Thoracic aorta (tissue), 2 donors: ENCODE results near the gene OR51L1. TPM values are rescaled to one million over a fixed set of nuclear protein-coding genes. Genes with fewer than 3 reads are reported as not detected.

Experiments used
- ATAC-seq: fragments of 150-250 bp; one replicate; pipeline ENCODE4 v1.8.0; 2017; ENCODE audit warnings: low read depth; ENCODE audit not compliant: insufficient number of reproducible peaks, low FRiP score
- DNase-seq: peaks from one replicate; pipeline ENCODE4 v3.0.0-alpha.2; 2020; ENCODE audit warnings: low spot score
- H3K27ac ChIP-seq, 2 donors: fragments of 200-600 bp; sonication (generic); 1 replicate in 1 of 2; 2 replicates in 1 of 2; pipeline ENCODE4 v1.5.1; 2016; ENCODE audit warnings: mild to moderate bottlenecking in 2 of 2, moderate library complexity in 2 of 2
- H3K27me3 ChIP-seq: fragments of 200-600 bp; sonication (generic); replicated peaks from 2 replicates; pipeline ENCODE4 v1.6.0; 2016; ENCODE audit warnings: mild to moderate bottlenecking; ENCODE audit not compliant: insufficient read depth
- H3K36me3 ChIP-seq: fragments of 200-600 bp; sonication (generic); one replicate; pipeline ENCODE4 v1.5.1; 2016
- H3K4me1 ChIP-seq, 2 donors: fragments of 200-600 bp; sonication (generic); 1 replicate in 1 of 2; 2 replicates in 1 of 2; pipeline versions ENCODE4 v1.5.1 to v1.6.0; 2016; ENCODE audit warnings: low read depth in 2 of 2, mild to moderate bottlenecking in 1 of 2; ENCODE audit not compliant: control insufficient read depth in 1 of 2
- H3K4me3 ChIP-seq: fragments of 200-600 bp; sonication (generic); 2 replicates; pipeline ENCODE4 v1.5.1; 2016; ENCODE audit warnings: mild to moderate bottlenecking
- H3K9me3 ChIP-seq: fragments of 200-600 bp; sonication (generic); 2 replicates; pipeline ENCODE4 v1.5.1; 2016
- CTCF ChIP-seq: fragments of 200-600 bp; sonication (generic); IDR thresholded peaks from one replicate; pipeline ENCODE4 v1.5.1; 2019; ENCODE audit warnings: antibody characterized with exemption
- total RNA-seq, 2 donors: library from RNA; depleted of rRNA; stranded (reverse); fragments of >200 nt; gene quantifications; one replicate each; pipeline versions ENCODE4 v1.1.0 to v1.2.3, GENCODE V29; 2016

OR51L1 gene
- total RNA-seq, 2 donors from 2014 or later: not detected

GRCh38 chr11:5036669-5037068, 42.0 kb downstream of the OR51L1 start:
- no peak overlapping the region for H3K4me3 ChIP-seq
- ATAC-seq (no peak), DNase-seq (no peak)
- H3K9me3 ChIP-seq: no peaks in the 10 kb centered on the region
- no peaks in the 10 kb centered on the region for H3K4me1 ChIP-seq
- H3K27me3 ChIP-seq: no peaks in the 10 kb centered on the region
- H3K36me3 ChIP-seq: no peaks in the 10 kb centered on the region
- H3K27ac ChIP-seq: no peak overlapping the region
- TF ChIP-seq CTCF: no peak

GRCh38 chr11:5037926-5038325, 43.3 kb downstream of the OR51L1 start:
- no peak for TF ChIP-seq CTCF
- Histone ChIP-seq H3K27me3 (no peaks in the 10 kb centered on the region), H3K36me3 (no peaks in the 10 kb centered on the region), H3K4me3 (no peak overlapping the region), H3K9me3 (no peaks in the 10 kb centered on the region), H3K27ac (no peak overlapping the region), H3K4me1 (no peaks in the 10 kb centered on the region)
- no peak for DNase-seq
- ATAC-seq: no peak

GRCh38 chr11:5038341-5038740, 43.7 kb downstream of the OR51L1 start:
- TF ChIP-seq CTCF: no peak
- no peaks in the 10 kb centered on the region for H3K4me1 ChIP-seq
- no peaks in the 10 kb centered on the region for H3K9me3 ChIP-seq
- H3K27ac ChIP-seq: no peak overlapping the region
- ATAC-seq (no peak), DNase-seq (no peak)
- H3K36me3 ChIP-seq: no peaks in the 10 kb centered on the region
- H3K27me3 ChIP-seq: no peaks in the 10 kb centered on the region
- no peak overlapping the region for H3K4me3 ChIP-seq

GRCh38 chr11:5040876-5041275, 46.2 kb downstream of the OR51L1 start:
- Histone ChIP-seq H3K36me3 (no peaks in the 10 kb centered on the region), H3K27me3 (no peaks in the 10 kb centered on the region), H3K4me1 (no peaks in the 10 kb centered on the region), H3K27ac (no peak overlapping the region), H3K4me3 (no peak overlapping the region), H3K9me3 (no peaks in the 10 kb centered on the region)
- no peak for ATAC-seq
- no peak for DNase-seq
- no peak for TF ChIP-seq CTCF

GRCh38 chr11:5042091-5042490, 47.4 kb downstream of the OR51L1 start:
- no peak for DNase-seq
- ATAC-seq: no peak
- Histone ChIP-seq H3K36me3 (no peaks in the 10 kb centered on the region), H3K27ac (no peak overlapping the region), H3K4me3 (no peak overlapping the region), H3K9me3 (no peaks in the 10 kb centered on the region), H3K27me3 (no peaks in the 10 kb centered on the region), H3K4me1 (no peaks in the 10 kb centered on the region)
- TF ChIP-seq CTCF: no peak
